Tibial artery (tissue), 4 donors: ENCODE data around the gene ASPG.

Source experiments
- DNase-seq, 2 donors: peaks; one replicate each; pipeline ENCODE4 v3.0.0-alpha.2; 2019
- H3K27ac ChIP-seq, 2 donors: fragments of 200-600 bp; sonication (generic) in 1 of 2; 1 replicate in 1 of 2; 2 replicates in 1 of 2; pipeline ENCODE4 v1.5.1; 2018 to 2019; ENCODE audit warnings: mild to moderate bottlenecking in 1 of 2
- H3K27me3 ChIP-seq, 2 donors: fragments of 200-600 bp; sonication (generic) in 1 of 2; one replicate each; pipeline versions ENCODE4 v1.5.1 to v1.6.0; 2016 to 2019
- H3K36me3 ChIP-seq, 3 donors: fragments of 200-600 bp; sonication (generic) in 2 of 3; one replicate each; pipeline ENCODE4 v1.5.1; 2016 to 2019; ENCODE audit warnings: mild to moderate bottlenecking in 2 of 3
- H3K4me1 ChIP-seq, 4 donors: fragments of 200-600 bp; sonication (generic) in 2 of 4; 1 replicate in 3 of 4; 2 replicates in 1 of 4; pipeline ENCODE4 v1.5.1; 2016 to 2019
- H3K4me3 ChIP-seq, 2 donors: fragments of 200-600 bp; sonication (generic) in 1 of 2; 1 replicate in 1 of 2; 2 replicates in 1 of 2; pipeline ENCODE4 v1.5.1; 2018 to 2019; ENCODE audit warnings: mild to moderate bottlenecking in 2 of 2
- H3K9me3 ChIP-seq, 3 donors: fragments of 200-600 bp; sonication (generic) in 1 of 3; one replicate each; pipeline ENCODE4 v1.5.1; 2016 to 2019
- intact Hi-C: fragments of 100-400 bp; cut with DNase I; formaldehyde crosslinking; loops from one replicate; pipeline ENCODE4 v1.15.0; 2023; ENCODE audit warnings: low total_unique reads
- TF ChIP-seq, protein P1 (sequence below), 2 experiments: fragments of 200-600 bp in 1 of 2; fragments of 450-650 bp in 1 of 2; IDR thresholded peaks; one replicate each; pipeline ENCODE4 v1.5.1; 2017 to 2019; ENCODE audit warnings: antibody characterized with exemption in 2 of 2, mild to moderate bottlenecking in 1 of 2, moderate library complexity in 1 of 2

The ASPG gene

GRCh38 chr14:104121142-104121541 is 35.6 kb downstream of the ASPG start:
- no peak for DNase-seq
- Histone ChIP-seq H3K27me3 (peaks cover 0 to 49% of the 10 kb centered on the region in 2 donors), H3K9me3 (peaks cover 0 to 19% (median 17%) of the 10 kb centered on the region in 3 donors), H3K36me3 (no peaks in the 10 kb centered on the region), H3K4me1 (peaks cover 0 to 20% (median 15%) of the 10 kb centered on the region in 4 donors), H3K4me3 (no peak overlapping the region), H3K27ac (no peak overlapping the region)
- intact Hi-C loops, result no loop called here
- TF ChIP-seq, protein P1, sequence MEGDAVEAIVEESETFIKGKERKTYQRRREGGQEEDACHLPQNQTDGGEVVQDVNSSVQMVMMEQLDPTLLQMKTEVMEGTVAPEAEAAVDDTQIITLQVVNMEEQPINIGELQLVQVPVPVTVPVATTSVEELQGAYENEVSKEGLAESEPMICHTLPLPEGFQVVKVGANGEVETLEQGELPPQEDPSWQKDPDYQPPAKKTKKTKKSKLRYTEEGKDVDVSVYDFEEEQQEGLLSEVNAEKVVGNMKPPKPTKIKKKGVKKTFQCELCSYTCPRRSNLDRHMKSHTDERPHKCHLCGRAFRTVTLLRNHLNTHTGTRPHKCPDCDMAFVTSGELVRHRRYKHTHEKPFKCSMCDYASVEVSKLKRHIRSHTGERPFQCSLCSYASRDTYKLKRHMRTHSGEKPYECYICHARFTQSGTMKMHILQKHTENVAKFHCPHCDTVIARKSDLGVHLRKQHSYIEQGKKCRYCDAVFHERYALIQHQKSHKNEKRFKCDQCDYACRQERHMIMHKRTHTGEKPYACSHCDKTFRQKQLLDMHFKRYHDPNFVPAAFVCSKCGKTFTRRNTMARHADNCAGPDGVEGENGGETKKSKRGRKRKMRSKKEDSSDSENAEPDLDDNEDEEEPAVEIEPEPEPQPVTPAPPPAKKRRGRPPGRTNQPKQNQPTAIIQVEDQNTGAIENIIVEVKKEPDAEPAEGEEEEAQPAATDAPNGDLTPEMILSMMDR (IDR thresholded peaks at IDR 0.05), result no peak

GRCh38 chr14:104123879-104124278 is 38.4 kb downstream of the ASPG start:
- TF ChIP-seq, protein P1 (IDR thresholded peaks at IDR 0.05), result no peak
- peaks cover 0 to 19% (median 17%) of the 10 kb centered on the region in 3 donors for H3K9me3 ChIP-seq
- H3K36me3 ChIP-seq, result no peaks in the 10 kb centered on the region
- no peak overlapping the region for H3K27ac ChIP-seq
- H3K4me1 ChIP-seq, result no peaks in the 10 kb centered on the region
- no peak for DNase-seq
- no peak overlapping the region for H3K4me3 ChIP-seq
- intact Hi-C loops, result no loop called here
- peaks cover 0 to 22% of the 10 kb centered on the region in 2 donors for H3K27me3 ChIP-seq

GRCh38 chr14:104125011-104125410 is 39.5 kb downstream of the ASPG start:
- no peak overlapping the region for H3K27ac ChIP-seq
- H3K9me3 ChIP-seq, result peaks cover 4 to 28% (median 26%) of the 10 kb centered on the region in 3 donors
- DNase-seq, result no peak
- H3K4me3 ChIP-seq, result no peak overlapping the region
- H3K4me1 ChIP-seq, result no peaks in the 10 kb centered on the region
- no peaks in the 10 kb centered on the region for H3K36me3 ChIP-seq
- TF ChIP-seq, protein P1 (IDR thresholded peaks at IDR 0.05), result no peak
- H3K27me3 ChIP-seq, result peaks cover 0 to 11% of the 10 kb centered on the region in 2 donors
- intact Hi-C loops, result no loop called here

DNA sequence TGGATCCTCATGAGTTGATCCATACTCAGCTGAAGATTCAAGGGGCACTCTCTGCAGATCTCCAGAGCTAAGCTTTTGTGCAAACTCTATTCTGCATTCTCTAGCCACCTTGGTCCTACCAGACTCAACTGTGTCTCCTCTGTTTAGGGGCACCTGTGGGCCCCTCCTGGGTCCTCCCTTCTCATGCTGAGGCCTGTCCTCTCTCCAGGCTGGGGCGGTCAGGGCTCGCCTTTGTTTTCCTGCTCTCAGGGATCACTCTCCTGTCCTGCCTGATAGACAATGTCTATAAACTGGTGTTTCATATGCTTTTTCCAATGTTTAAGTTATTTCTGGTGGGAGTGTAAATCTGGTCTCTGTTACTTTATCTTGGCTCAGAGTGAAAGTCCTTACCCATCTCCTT is 41.3 kb downstream of the ASPG start:
- H3K9me3 ChIP-seq, result peaks cover 4 to 38% (median 36%) of the 10 kb centered on the region in 3 donors
- no peak overlapping the region for H3K4me3 ChIP-seq
- no peak overlapping the region for H3K27ac ChIP-seq
- no peaks in the 10 kb centered on the region for H3K36me3 ChIP-seq
- peaks cover 0 to 3% (median 0%) of the 10 kb centered on the region in 4 donors for H3K4me1 ChIP-seq
- peaks cover 0 to 11% of the 10 kb centered on the region in 2 donors for H3K27me3 ChIP-seq
- DNase-seq, result no peak
- TF ChIP-seq, protein P1 (IDR thresholded peaks at IDR 0.05), result no peak
- intact Hi-C loops, result no loop called here

DNA sequence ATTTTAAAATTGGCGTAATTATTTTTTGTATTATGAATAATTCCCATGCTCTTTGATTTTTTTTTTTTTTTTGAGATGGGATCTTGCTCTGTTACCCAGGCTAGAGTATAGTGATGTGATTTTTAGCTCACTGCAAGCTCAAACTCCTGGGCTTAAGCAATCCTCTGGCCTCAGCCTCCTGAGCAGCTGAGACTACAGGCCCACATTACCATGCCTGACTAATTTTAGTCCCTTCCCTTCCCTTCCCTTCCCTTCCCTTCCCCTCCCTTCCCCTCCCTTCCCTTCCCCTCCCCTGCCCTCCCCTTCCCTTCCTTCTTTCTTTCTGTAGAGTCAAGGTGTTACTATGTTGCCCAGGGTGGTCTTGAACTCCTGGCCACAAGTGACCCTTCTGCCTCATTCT is 43.5 kb downstream of the ASPG start:
- intact Hi-C loops, result no loop called here
- H3K27me3 ChIP-seq, result peaks cover 0 to 28% of the 10 kb centered on the region in 2 donors
- H3K4me1 ChIP-seq, result peaks cover 0 to 3% (median 0%) of the 10 kb centered on the region in 4 donors
- H3K9me3 ChIP-seq, result peaks cover 4 to 32% (median 29%) of the 10 kb centered on the region in 3 donors
- H3K27ac ChIP-seq, result no peak overlapping the region
- DNase-seq, result no peak
- TF ChIP-seq, protein P1 (IDR thresholded peaks at IDR 0.05), result no peak
- no peaks in the 10 kb centered on the region for H3K36me3 ChIP-seq
- no peak overlapping the region for H3K4me3 ChIP-seq

- peaks cover 0 to 33% of the 10 kb centered on the region in 2 donors for H3K27me3 ChIP-seq
- no peaks in the 10 kb centered on the region for H3K36me3 ChIP-seq
- DNase-seq, result no peak
- peaks cover 4 to 26% (median 26%) of the 10 kb centered on the region in 3 donors for H3K9me3 ChIP-seq
- TF ChIP-seq, protein P1 (IDR thresholded peaks at IDR 0.05), result no peak
- intact Hi-C loops, result no loop called here
- no peak overlapping the region for H3K27ac ChIP-seq
- H3K4me1 ChIP-seq, result peaks cover 0 to 3% (median 0%) of the 10 kb centered on the region in 4 donors
- H3K4me3 ChIP-seq, result no peak overlapping the region
Observed at GRCh38 chr14:104129556-104129955, 44.1 kb downstream of the ASPG start.
